NCI-H1436 treated with DMSO at 0.1 percent for 48 hours (cell line): ENCODE measurements around the gene SCAF8.
A peak's percentile ranks its signal among the peaks of the same experiment; 100 is the strongest.
"Not testable (repeated sequence)": the region's sequence is repeated elsewhere in the genome, so short reads cannot be mapped to it uniquely, and the experiment has no call there.

ENCODE experiments used
- DNase-seq: peaks from one replicate; lab custom pipeline; 2025; lab: John Stamatoyannopoulos, UW

The SCAF8 gene

GRCh38 chr6:154733183-154733625 lies at the start of gene SCAF8:
TSS of gene SCAF8 (plus strand) at chr6:154733416. CDS start at chr6:154733901, 485 bp downstream.
- DNase-seq, result no peak

GRCh38 chr6:154683756-154684523 lies 49.3 kb upstream of the SCAF8 start:
- no peak for DNase-seq

- DNase-seq, result no peak
Observed at GRCh38 chr6:154686162-154686561, 47.1 kb upstream of the SCAF8 start.

- DNase-seq, result no peak
Observed at GRCh38 chr6:154689493-154690255, 43.5 kb upstream of the SCAF8 start.

- DNase-seq, result no peak
Observed at GRCh38 chr6:154690857-154691256, 42.4 kb upstream of the SCAF8 start.

- no peak for DNase-seq
Observed at GRCh38 chr6:154696661-154697060, 36.6 kb upstream of the SCAF8 start.

GRCh38 chr6:154703124-154703523 lies 30.1 kb upstream of the SCAF8 start:
- DNase-seq, result no peak

- DNase-seq, result no peak
Observed at GRCh38 chr6:154705471-154706113, 27.6 kb upstream of the SCAF8 start.

- DNase-seq, result no peak
Observed at GRCh38 chr6:154706389-154706788, 26.8 kb upstream of the SCAF8 start.

GRCh38 chr6:154709621-154710020 lies 23.6 kb upstream of the SCAF8 start:
- DNase-seq, result no peak

- no peak for DNase-seq
Observed at GRCh38 chr6:154710689-154711088, 22.5 kb upstream of the SCAF8 start.

- no peak for DNase-seq
Observed at GRCh38 chr6:154715446-154715845, 17.8 kb upstream of the SCAF8 start.

GRCh38 chr6:154716350-154716749 lies 16.9 kb upstream of the SCAF8 start:
- not testable (repeated sequence) for DNase-seq

- DNase-seq, result no peak
Observed at GRCh38 chr6:154719433-154719832, 13.8 kb upstream of the SCAF8 start.

- no peak for DNase-seq
Observed at GRCh38 chr6:154719854-154720253, 13.4 kb upstream of the SCAF8 start.

GRCh38 chr6:154721460-154721859 lies 11.8 kb upstream of the SCAF8 start:
- no peak for DNase-seq

GRCh38 chr6:154726887-154727286 lies 6.3 kb upstream of the SCAF8 start:
- DNase-seq, result no peak

GRCh38 chr6:154731296-154732218 lies 1.7 kb upstream of the SCAF8 start:
- no peak for DNase-seq

GRCh38 chr6:154732538-154733182 lies 556 bp upstream of the SCAF8 start:
- no peak for DNase-seq

- DNase-seq, result peak; percentile 37
Observed at GRCh38 chr6:154733626-154734382, 588 bp downstream of the SCAF8 start.
